Gastrocnemius medialis (tissue), 4 donors: ENCODE data around the gene LYPLA2. TPM values are rescaled to one million over a fixed set of nuclear protein-coding genes. Genes with fewer than 3 reads are reported as not detected.

ENCODE experiments used
- ATAC-seq, 2 donors: fragments of 150-250 bp; one replicate each; pipeline ENCODE4 v1.9.1; 2016
- DNase-seq, 2 donors: peaks; one replicate each; pipeline ENCODE4 v3.0.0-alpha.2; 2019
- H3K27ac ChIP-seq, 4 donors: fragments of 200-600 bp; sonication (generic); 1 replicate in 1 of 4; 2 replicates in 3 of 4; pipeline ENCODE4 v1.5.1; 2016 to 2018; ENCODE audit warnings: mild to moderate bottlenecking in 2 of 4, moderate library complexity in 1 of 4
- H3K27me3 ChIP-seq, 3 donors: fragments of 200-600 bp; sonication (generic) in 2 of 3; 1 replicate in 1 of 3; 2 replicates in 2 of 3; pipeline versions ENCODE4 v1.5.1 to v1.6.0; 2016 to 2019; ENCODE audit warnings: mild to moderate bottlenecking in 1 of 3, moderate library complexity in 1 of 3
- H3K36me3 ChIP-seq, 2 donors: fragments of 200-600 bp; sonication (generic) in 1 of 2; one replicate each; pipeline ENCODE4 v1.5.1; 2017 to 2018
- H3K4me1 ChIP-seq, 2 donors: fragments of 200-600 bp; sonication (generic) in 1 of 2; one replicate each; pipeline ENCODE4 v1.5.1; 2016 to 2017; ENCODE audit warnings: mild to moderate bottlenecking in 2 of 2
- H3K4me3 ChIP-seq, 4 donors: fragments of 200-600 bp; sonication (generic) in 3 of 4; 1 replicate in 1 of 4; 2 replicates in 3 of 4; pipeline ENCODE4 v1.5.1; 2016 to 2019; ENCODE audit warnings: mild to moderate bottlenecking in 2 of 4
- H3K9me3 ChIP-seq, 3 donors: fragments of 200-600 bp; sonication (generic) in 2 of 3; 1 replicate in 1 of 3; 2 replicates in 2 of 3; pipeline ENCODE4 v1.5.1; 2016 to 2019
- CTCF ChIP-seq, 5 experiments: fragments of 450-650 bp in 3 of 5; fragments of 200-600 bp in 2 of 5; sonication (generic) in 2 of 5; IDR thresholded peaks in 4 of 5; conservative IDR thresholded peaks in 1 of 5; 1 replicate in 4 of 5; 2 replicates in 1 of 5; pipeline ENCODE4 v1.5.1; 2016 to 2019; ENCODE audit warnings: antibody characterized with exemption in 5 of 5, mild to moderate bottlenecking in 3 of 5, moderate library complexity in 3 of 5
- POLR2A ChIP-seq, 2 donors: fragments of 450-650 bp; IDR thresholded peaks; one replicate each; pipeline ENCODE4 v1.6.1; 2017; ENCODE audit warnings: antibody characterized with exemption in 2 of 2, mild to moderate bottlenecking in 2 of 2, moderate library complexity in 2 of 2
- in situ Hi-C, 4 donors: fragments of 200-750 bp; cut with MboI; loops; one replicate each; pipeline versions ENCODE4 v1.15.0 to v1.8.0; 2017; ENCODE audit warnings: low sequenced_read_pairs in 4 of 4
- intact Hi-C: fragments of 100-400 bp; cut with DNase I; formaldehyde crosslinking; loops from one replicate; pipeline ENCODE4 v1.15.1; 2023; ENCODE audit warnings: low total_unique reads
- total RNA-seq, 4 donors: library from RNA; depleted of rRNA; stranded (reverse); fragments of >200 nt; gene quantifications; one replicate each; pipeline versions ENCODE4 v1.1.0 to v1.2.3, GENCODE V29; 2016

The LYPLA2 gene
- total RNA-seq, 4 donors from 2014 or later = 35.3 to 40.9 (median 36.7) TPM

- H3K36me3 ChIP-seq = peaks cover 0 to 24% of the 10 kb centered on the region in 2 donors
- H3K4me3 ChIP-seq = no peak overlapping the region
- no peaks in the 10 kb centered on the region for H3K27me3 ChIP-seq
- H3K9me3 ChIP-seq = no peaks in the 10 kb centered on the region
- in situ Hi-C loops = no loop called here
- intact Hi-C loops = no loop called here
- ATAC-seq (no peak), DNase-seq (no peak)
- TF ChIP-seq CTCF (IDR thresholded peaks at IDR 0.05 in 4 of 5, conservative IDR thresholded peaks at IDR 0.05 in 1 of 5) (peak in 2 of 5 experiments; percentile 13 to 19), POLR2A (IDR thresholded peaks at IDR 0.05) (no peak)
- H3K4me1 ChIP-seq = peaks cover 34 to 37% of the 10 kb centered on the region in 2 donors
- no peak overlapping the region for H3K27ac ChIP-seq
Measured at GRCh38 chr1:23745515-23745914, 45.4 kb upstream of the LYPLA2 start.

GRCh38 chr1:23748016-23748415, 42.9 kb upstream of the LYPLA2 start:
- Histone ChIP-seq H3K27me3 (no peaks in the 10 kb centered on the region), H3K27ac (no peak overlapping the region), H3K36me3 (peaks cover 0 to 49% of the 10 kb centered on the region in 2 donors), H3K4me3 (no peak overlapping the region), H3K9me3 (no peaks in the 10 kb centered on the region), H3K4me1 (peaks cover 27 to 31% of the 10 kb centered on the region in 2 donors)
- intact Hi-C loops (no loop called here), in situ Hi-C loops (no loop called here)
- TF ChIP-seq CTCF (IDR thresholded peaks at IDR 0.05 in 4 of 5, conservative IDR thresholded peaks at IDR 0.05 in 1 of 5) = no peak
- TF ChIP-seq POLR2A (IDR thresholded peaks at IDR 0.05) = no peak
- ATAC-seq = no peak
- DNase-seq = no peak

- TF ChIP-seq CTCF (IDR thresholded peaks at IDR 0.05 in 4 of 5, conservative IDR thresholded peaks at IDR 0.05 in 1 of 5) = peak in 4 of 5 experiments; percentile 13 to 42 (median 38)
- TF ChIP-seq POLR2A (IDR thresholded peaks at IDR 0.05) = no peak
- peak; percentile 58 to 68 for ATAC-seq
- intact Hi-C loops = no loop called here
- H3K4me1 ChIP-seq = peaks cover 8 to 11% of the 10 kb centered on the region in 2 donors
- no peak overlapping the region for H3K4me3 ChIP-seq
- in situ Hi-C loops = no loop called here
- peaks cover 7 to 76% of the 10 kb centered on the region in 2 donors for H3K36me3 ChIP-seq
- no peaks in the 10 kb centered on the region for H3K9me3 ChIP-seq
- DNase-seq = peak in 1 of 2 donors; percentile 36
- no peaks in the 10 kb centered on the region for H3K27me3 ChIP-seq
- no peak overlapping the region for H3K27ac ChIP-seq
Measured at GRCh38 chr1:23751050-23751814, 39.7 kb upstream of the LYPLA2 start.

GRCh38 chr1:23751815-23752200, 39.1 kb upstream of the LYPLA2 start:
- H3K4me3 ChIP-seq = no peak overlapping the region
- H3K36me3 ChIP-seq = peaks cover 7 to 79% of the 10 kb centered on the region in 2 donors
- TF ChIP-seq POLR2A (IDR thresholded peaks at IDR 0.05) (no peak), CTCF (IDR thresholded peaks at IDR 0.05 in 4 of 5, conservative IDR thresholded peaks at IDR 0.05 in 1 of 5) (no peak)
- no peaks in the 10 kb centered on the region for H3K27me3 ChIP-seq
- peaks cover 8 to 11% of the 10 kb centered on the region in 2 donors for H3K4me1 ChIP-seq
- ATAC-seq (no peak), DNase-seq (no peak)
- in situ Hi-C loops (no loop called here), intact Hi-C loops (no loop called here)
- no peak overlapping the region for H3K27ac ChIP-seq
- H3K9me3 ChIP-seq = no peaks in the 10 kb centered on the region
